ENCODE data around the gene MBTD1. TPM values are rescaled to one million over a fixed set of nuclear protein-coding genes. Genes with fewer than 3 reads are reported as not detected.
"Not testable (repeated sequence)": the region's sequence is repeated elsewhere in the genome, so short reads cannot be mapped to it uniquely, and the experiment has no call there.

Gene MBTD1
- total RNA-seq, 1 experiment from 2014 or later = 18.7 TPM

DNA sequence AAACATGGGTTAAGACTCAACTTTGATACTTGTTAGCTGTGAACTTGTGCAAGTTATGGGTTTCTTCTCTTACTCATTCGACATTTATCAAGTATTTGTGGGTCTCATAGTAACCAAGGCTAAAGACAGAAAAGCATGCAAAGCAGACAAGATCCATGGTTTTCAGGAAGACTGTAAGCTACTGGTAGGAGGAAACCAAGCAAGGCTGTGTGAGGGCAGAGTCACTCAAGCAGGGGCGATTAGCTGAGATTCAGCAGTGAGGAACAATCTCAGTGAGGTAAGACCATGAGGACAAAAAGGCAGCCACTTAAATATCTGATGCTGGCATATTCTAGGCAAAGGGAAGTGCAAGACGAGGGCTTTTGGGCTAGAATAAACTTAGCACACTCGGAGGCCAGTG is 29.5 kb downstream of the MBTD1 start:
- Histone ChIP-seq H3K27ac (ENCODE audit: low read depth, low read length, poor library complexity, severe bottlenecking) (no peak overlapping the region), H3K36me3 (ENCODE audit: insufficient read depth, low read length, poor library complexity, severe bottlenecking) (no peaks in the 10 kb centered on the region), H3K4me3 (ENCODE audit: low read depth, low read length, poor library complexity, severe bottlenecking) (no peak overlapping the region), H3K4me1 (ENCODE audit: insufficient read depth, low read length, poor library complexity, severe bottlenecking) (no peaks in the 10 kb centered on the region), H3K9me3 (ENCODE audit: low read depth, low read length, poor library complexity, severe bottlenecking) (no peaks in the 10 kb centered on the region), H3K27me3 (replicated peaks; ENCODE audit: insufficient read depth, low read depth, low read length, poor library complexity) (no peaks in the 10 kb centered on the region)
- DNase-seq (ENCODE audit: low spot score) = no peak
- BruUV-seq (replicated peaks) = no TSS peak
- TF ChIP-seq EZH2 (IDR thresholded peaks at IDR 0.05; ENCODE audit: borderline replicate concordance, low read depth, low read length, poor library complexity, severe bottlenecking) (no peak), CTCF (conservative IDR thresholded peaks at IDR 0.05; ENCODE audit: low read depth, low read length) (no peak)
- intact Hi-C loops (cut with micrococcal nuclease; ENCODE audit: unreplicated experiment) = no loop called here
- CTCF ChIA-PET = no interaction called here
- POLR2A ChIA-PET (ENCODE audit: low non-redundant PET) = no interaction called here

- no peak for DNase-seq (ENCODE audit: low spot score)
- POLR2A ChIA-PET (ENCODE audit: low non-redundant PET) = no interaction called here
- Histone ChIP-seq H3K9me3 (ENCODE audit: low read depth, low read length, poor library complexity, severe bottlenecking) (no peaks in the 10 kb centered on the region), H3K36me3 (ENCODE audit: insufficient read depth, low read length, poor library complexity, severe bottlenecking) (no peaks in the 10 kb centered on the region), H3K27me3 (replicated peaks; ENCODE audit: insufficient read depth, low read depth, low read length, poor library complexity) (no peaks in the 10 kb centered on the region), H3K4me1 (ENCODE audit: insufficient read depth, low read length, poor library complexity, severe bottlenecking) (no peaks in the 10 kb centered on the region), H3K4me3 (ENCODE audit: low read depth, low read length, poor library complexity, severe bottlenecking) (no peak overlapping the region), H3K27ac (ENCODE audit: low read depth, low read length, poor library complexity, severe bottlenecking) (no peak overlapping the region)
- intact Hi-C loops (cut with micrococcal nuclease; ENCODE audit: unreplicated experiment) = no loop called here
- BruUV-seq (replicated peaks) = no TSS peak
- CTCF ChIA-PET = no interaction called here
- TF ChIP-seq EZH2 (IDR thresholded peaks at IDR 0.05; ENCODE audit: borderline replicate concordance, low read depth, low read length, poor library complexity, severe bottlenecking) = no peak
- TF ChIP-seq CTCF (conservative IDR thresholded peaks at IDR 0.05; ENCODE audit: low read depth, low read length) = no peak
Observed at GRCh38 chr17:51229889-51230288, 30.0 kb downstream of the MBTD1 start.

DNA sequence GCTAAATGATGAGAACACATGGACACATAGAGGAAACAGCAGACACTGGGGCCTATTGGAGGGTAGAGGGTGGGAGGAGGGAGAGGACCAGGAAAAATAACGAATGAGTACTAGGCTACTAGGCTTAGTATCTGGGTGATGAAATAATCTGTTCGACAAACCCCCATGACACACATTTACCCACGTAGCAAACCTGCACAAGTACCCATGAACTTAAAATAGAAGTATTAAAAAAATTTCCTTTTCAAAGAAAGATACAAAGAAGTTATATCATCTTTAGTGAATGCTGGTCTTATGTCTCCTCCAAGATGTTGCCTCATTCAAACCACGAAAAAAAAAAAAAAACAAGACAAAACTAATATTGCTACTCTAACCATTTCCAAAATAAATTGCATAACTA is 31.7 kb downstream of the MBTD1 start:
- H3K27ac ChIP-seq (ENCODE audit: low read depth, low read length, poor library complexity, severe bottlenecking) = no peak overlapping the region
- H3K4me3 ChIP-seq (ENCODE audit: low read depth, low read length, poor library complexity, severe bottlenecking) = no peak overlapping the region
- no TSS peak for BruUV-seq (replicated peaks)
- no peak for TF ChIP-seq CTCF (conservative IDR thresholded peaks at IDR 0.05; ENCODE audit: low read depth, low read length)
- TF ChIP-seq EZH2 (IDR thresholded peaks at IDR 0.05; ENCODE audit: borderline replicate concordance, low read depth, low read length, poor library complexity, severe bottlenecking) = no peak
- H3K27me3 ChIP-seq (replicated peaks; ENCODE audit: insufficient read depth, low read depth, low read length, poor library complexity) = no peaks in the 10 kb centered on the region
- DNase-seq (ENCODE audit: low spot score) = no peak
- H3K36me3 ChIP-seq (ENCODE audit: insufficient read depth, low read length, poor library complexity, severe bottlenecking) = no peaks in the 10 kb centered on the region
- intact Hi-C loops (cut with micrococcal nuclease; ENCODE audit: unreplicated experiment) = no loop called here
- ChIA-PET POLR2A (ENCODE audit: low non-redundant PET) (interaction anchor here (0.6 kb wide), 1 partner anchor 55 kb away, joined by 3 read pairs; no protein-coding TSS in a partner anchor), CTCF (interaction anchor here (0.6 kb wide), 1 partner anchor 54 kb away, joined by 4 read pairs; no protein-coding TSS in a partner anchor)
- no peaks in the 10 kb centered on the region for H3K9me3 ChIP-seq (ENCODE audit: low read depth, low read length, poor library complexity, severe bottlenecking)
- no peaks in the 10 kb centered on the region for H3K4me1 ChIP-seq (ENCODE audit: insufficient read depth, low read length, poor library complexity, severe bottlenecking)

- CTCF ChIA-PET; H3K27ac ChIP-seq (ENCODE audit: low read depth, low read length, poor library complexity, severe bottlenecking); POLR2A ChIA-PET (ENCODE audit: low non-redundant PET); H3K36me3 ChIP-seq (ENCODE audit: insufficient read depth, low read length, poor library complexity, severe bottlenecking); intact Hi-C loops (cut with micrococcal nuclease; ENCODE audit: unreplicated experiment); H3K4me3 ChIP-seq (ENCODE audit: low read depth, low read length, poor library complexity, severe bottlenecking); H3K27me3 ChIP-seq (replicated peaks; ENCODE audit: insufficient read depth, low read depth, low read length, poor library complexity); DNase-seq (ENCODE audit: low spot score); BruUV-seq (replicated peaks); H3K9me3 ChIP-seq (ENCODE audit: low read depth, low read length, poor library complexity, severe bottlenecking); H3K4me1 ChIP-seq (ENCODE audit: insufficient read depth, low read length, poor library complexity, severe bottlenecking): not testable (repeated sequence)
Observed at GRCh38 chr17:51225523-51225922, 34.3 kb downstream of the MBTD1 start.
